Loucy (cell line): ENCODE measurements around the gene GPBAR1.

Source experiments
- H2AFZ ChIP-seq: fragments of 200-600 bp; sonication (generic); 2 replicates; pipeline ENCODE4 v1.6.0; 2016; ENCODE audit warnings: antibody characterized with exemption, mild to moderate bottlenecking, low read length, moderate library complexity
- H3F3A ChIP-seq: fragments of 200-600 bp; 2 replicates; pipeline ENCODE4 v1.6.0; 2016; ENCODE audit warnings: antibody characterized with exemption, low read depth, mild to moderate bottlenecking
- H3K27me3 ChIP-seq: fragments of 200-600 bp; sonication (generic); 2 replicates; pipeline ENCODE4 v1.6.1; 2014; ENCODE audit warnings: low read length, mild to moderate bottlenecking; ENCODE audit not compliant: insufficient read depth, poor library complexity, severe bottlenecking
- H3K36me3 ChIP-seq: fragments of 200-600 bp; sonication (generic); 2 replicates; pipeline ENCODE4 v1.6.1; 2016; ENCODE audit warnings: low read length; ENCODE audit not compliant: insufficient read depth
- H3K4me1 ChIP-seq: fragments of 200-600 bp; sonication (generic); 2 replicates; pipeline ENCODE4 v1.5.1; 2014; ENCODE audit warnings: low read length, mild to moderate bottlenecking; ENCODE audit not compliant: insufficient read depth, poor library complexity, severe bottlenecking
- H3K4me2 ChIP-seq: fragments of 200-600 bp; sonication (generic); 2 replicates; pipeline ENCODE4 v1.6.0; 2014; ENCODE audit warnings: antibody characterized with exemption, low read length, low read depth, mild to moderate bottlenecking; ENCODE audit not compliant: poor library complexity, severe bottlenecking
- H3K4me3 ChIP-seq: fragments of 200-600 bp; sonication (generic); 2 replicates; pipeline ENCODE4 v1.5.1; 2014; ENCODE audit warnings: low read length, mild to moderate bottlenecking, mixed read lengths; ENCODE audit not compliant: poor library complexity, severe bottlenecking
- H3K79me2 ChIP-seq: fragments of 200-600 bp; sonication (generic); 2 replicates; pipeline ENCODE4 v1.6.1; 2014; ENCODE audit warnings: low read length; ENCODE audit not compliant: insufficient read depth
- H3K9ac ChIP-seq: fragments of 200-600 bp; sonication (generic); 2 replicates; pipeline ENCODE4 v1.6.0; 2014; ENCODE audit warnings: mild to moderate bottlenecking, low read depth, low read length, moderate library complexity; ENCODE audit not compliant: poor library complexity, severe bottlenecking
- H3K9me2 ChIP-seq: fragments of 200-600 bp; sonication (generic); replicated peaks from 2 replicates; pipeline ENCODE4 v1.6.1; 2016; ENCODE audit warnings: low read depth, low read length, mixed read lengths
- H3K9me3 ChIP-seq: fragments of 200-600 bp; sonication (generic); 2 replicates; pipeline ENCODE4 v1.6.1; 2014; ENCODE audit warnings: mild to moderate bottlenecking, antibody characterized with exemption, low read length, low read depth; ENCODE audit not compliant: insufficient read depth
- H4K20me1 ChIP-seq: fragments of 200-600 bp; sonication (generic); 2 replicates; pipeline ENCODE4 v1.6.0; 2014; ENCODE audit warnings: antibody characterized with exemption, low read length, mild to moderate bottlenecking; ENCODE audit not compliant: insufficient read depth, poor library complexity, severe bottlenecking
- EZH2phosphoT487 ChIP-seq: fragments of 200-600 bp; IDR thresholded peaks from 2 replicates; pipeline ENCODE4 v1.6.1; 2018; ENCODE audit warnings: antibody characterized with exemption, mild to moderate bottlenecking, moderate library complexity, borderline replicate concordance
- TF ChIP-seq, protein P1 (sequence below): fragments of 200-600 bp; sonication (generic); conservative IDR thresholded peaks from 2 replicates; pipeline ENCODE4 v1.5.1; 2014; ENCODE audit warnings: mild to moderate bottlenecking, antibody characterized with exemption, low read length

GPBAR1 gene

DNA sequence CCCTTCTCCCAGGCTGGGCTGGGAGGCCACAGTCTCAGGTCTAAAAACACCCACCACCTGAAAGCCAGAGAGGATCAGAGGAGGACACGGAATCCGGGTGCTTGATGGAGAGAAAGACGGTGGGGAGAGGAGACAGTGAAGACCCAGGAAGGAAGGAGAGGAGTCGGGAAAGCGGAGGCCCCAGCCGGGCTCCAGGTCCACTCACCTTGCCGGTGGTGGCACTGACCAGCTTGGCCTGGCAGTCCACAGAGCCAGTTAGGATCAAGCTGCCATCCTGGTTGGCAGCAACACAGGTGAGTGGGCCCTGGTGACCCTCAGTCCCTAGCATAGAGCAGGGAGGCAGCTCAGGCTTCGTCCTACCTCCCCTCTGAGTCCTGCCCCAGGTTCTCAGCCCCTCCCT, 4.8 kb downstream of the GPBAR1 start:
- no peak overlapping the region for H3K9ac ChIP-seq
- no peaks in the 10 kb centered on the region for H3K9me2 ChIP-seq

DNA sequence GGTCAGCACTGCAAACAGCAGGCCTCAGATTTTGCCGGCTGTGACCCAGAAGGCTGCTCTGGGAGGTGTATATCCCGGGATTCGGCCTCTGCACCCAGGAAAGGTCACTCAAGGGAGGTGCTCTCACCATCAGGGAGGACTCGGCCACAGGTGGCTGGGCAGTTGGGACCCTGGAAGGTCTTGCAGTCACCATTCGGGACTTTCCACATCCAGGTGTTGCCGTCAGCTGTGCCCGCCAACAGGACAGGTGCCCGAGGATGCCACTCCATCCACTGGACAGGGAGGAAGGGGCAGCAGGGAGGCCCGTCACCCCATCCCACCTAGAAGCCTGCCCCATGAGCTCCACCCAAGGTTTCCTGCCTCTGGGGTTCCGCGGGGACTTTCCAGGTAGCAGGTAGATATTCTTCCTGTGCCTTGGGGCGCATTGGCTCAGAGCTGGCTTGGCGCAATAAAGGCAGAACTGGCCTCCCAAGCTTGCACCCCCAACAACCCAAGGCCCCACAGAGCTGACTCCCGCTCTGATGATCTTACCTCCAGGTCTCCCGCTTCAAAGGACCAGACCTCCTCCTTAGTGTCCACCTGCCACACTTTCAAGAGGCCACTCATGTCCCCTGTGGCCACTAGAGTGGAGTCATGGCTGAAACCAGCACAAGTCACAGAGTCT, 5.6 kb downstream of the GPBAR1 start:
- H4K20me1 ChIP-seq = peaks cover 20% of the 10 kb centered on the region
- no peaks in the 10 kb centered on the region for H3K9me3 ChIP-seq
- H3K79me2 ChIP-seq = peaks cover 33% of the 10 kb centered on the region
- H3K4me1 ChIP-seq = peaks cover 16% of the 10 kb centered on the region
- no peaks in the 10 kb centered on the region for H3F3A ChIP-seq
- H3K4me3 ChIP-seq = no peak overlapping the region
- peaks cover 15% of the 10 kb centered on the region; the same call in 1 of the 2 replicates for H3K36me3 ChIP-seq
- TF ChIP-seq, protein P1, sequence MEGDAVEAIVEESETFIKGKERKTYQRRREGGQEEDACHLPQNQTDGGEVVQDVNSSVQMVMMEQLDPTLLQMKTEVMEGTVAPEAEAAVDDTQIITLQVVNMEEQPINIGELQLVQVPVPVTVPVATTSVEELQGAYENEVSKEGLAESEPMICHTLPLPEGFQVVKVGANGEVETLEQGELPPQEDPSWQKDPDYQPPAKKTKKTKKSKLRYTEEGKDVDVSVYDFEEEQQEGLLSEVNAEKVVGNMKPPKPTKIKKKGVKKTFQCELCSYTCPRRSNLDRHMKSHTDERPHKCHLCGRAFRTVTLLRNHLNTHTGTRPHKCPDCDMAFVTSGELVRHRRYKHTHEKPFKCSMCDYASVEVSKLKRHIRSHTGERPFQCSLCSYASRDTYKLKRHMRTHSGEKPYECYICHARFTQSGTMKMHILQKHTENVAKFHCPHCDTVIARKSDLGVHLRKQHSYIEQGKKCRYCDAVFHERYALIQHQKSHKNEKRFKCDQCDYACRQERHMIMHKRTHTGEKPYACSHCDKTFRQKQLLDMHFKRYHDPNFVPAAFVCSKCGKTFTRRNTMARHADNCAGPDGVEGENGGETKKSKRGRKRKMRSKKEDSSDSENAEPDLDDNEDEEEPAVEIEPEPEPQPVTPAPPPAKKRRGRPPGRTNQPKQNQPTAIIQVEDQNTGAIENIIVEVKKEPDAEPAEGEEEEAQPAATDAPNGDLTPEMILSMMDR = no peak
- no peak for TF ChIP-seq EZH2phosphoT487
- H2AFZ ChIP-seq = no peak overlapping the region
- no peaks in the 10 kb centered on the region for H3K9me2 ChIP-seq
- no peak overlapping the region for H3K9ac ChIP-seq
- peak overlapping the region; percentile 14 for H3K4me2 ChIP-seq
- H3K27me3 ChIP-seq = no peaks in the 10 kb centered on the region

More for the DNA sequence above, 4.8 kb downstream of the GPBAR1 start:
- no peaks in the 10 kb centered on the region for H3K27me3 ChIP-seq
- H3K4me2 ChIP-seq = no peak overlapping the region
- peaks cover 18% of the 10 kb centered on the region for H4K20me1 ChIP-seq
- no peaks in the 10 kb centered on the region for H3F3A ChIP-seq
- H3K4me3 ChIP-seq = no peak overlapping the region
- peaks cover 25% of the 10 kb centered on the region for H3K79me2 ChIP-seq
- H3K9me3 ChIP-seq = no peaks in the 10 kb centered on the region
- H3K36me3 ChIP-seq = peaks cover 15% of the 10 kb centered on the region; the same call in 1 of the 2 replicates
- peaks cover 10% of the 10 kb centered on the region for H3K4me1 ChIP-seq
- TF ChIP-seq, protein P1 = no peak
- no peak for TF ChIP-seq EZH2phosphoT487
- no peak overlapping the region for H2AFZ ChIP-seq

DNA sequence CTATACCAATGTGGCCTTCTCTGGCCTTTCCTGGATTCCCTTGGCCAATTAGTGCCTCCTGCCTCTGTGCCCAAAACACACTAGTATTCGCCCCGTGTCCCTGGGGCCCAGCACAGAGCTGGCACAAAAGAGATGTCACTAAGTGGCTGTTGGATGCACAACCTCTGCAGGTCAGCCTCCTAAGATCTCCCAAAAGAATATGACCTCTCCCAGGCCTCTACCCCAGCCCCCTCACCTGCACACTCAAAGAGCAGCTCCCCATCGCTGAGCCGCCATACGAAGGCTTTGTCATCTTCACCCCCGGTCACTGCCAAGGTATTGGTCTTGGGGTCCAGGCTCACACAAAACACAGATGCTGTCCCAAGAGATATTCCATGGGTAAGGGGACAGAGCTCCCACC, 6.4 kb downstream of the GPBAR1 start:
- H3K27me3 ChIP-seq = no peaks in the 10 kb centered on the region
- no peaks in the 10 kb centered on the region for H3K9me3 ChIP-seq
- H3K9me2 ChIP-seq = no peaks in the 10 kb centered on the region
- peaks cover 24% of the 10 kb centered on the region for H4K20me1 ChIP-seq
- no peak overlapping the region for H3K4me3 ChIP-seq
- H3K36me3 ChIP-seq = peaks cover 15% of the 10 kb centered on the region; the same call in 1 of the 2 replicates
- H3F3A ChIP-seq = no peaks in the 10 kb centered on the region
- H3K4me1 ChIP-seq = peaks cover 24% of the 10 kb centered on the region
- H3K79me2 ChIP-seq = peaks cover 39% of the 10 kb centered on the region
- TF ChIP-seq, protein P1 = no peak
- TF ChIP-seq EZH2phosphoT487 = no peak
- no peak overlapping the region for H3K9ac ChIP-seq
- H3K4me2 ChIP-seq = peak overlapping the region; percentile 14
- H2AFZ ChIP-seq = no peak overlapping the region
